Measurements from ENCODE around the gene NET1.
"Not testable (repeated sequence)": the region's sequence is repeated elsewhere in the genome, so short reads cannot be mapped to it uniquely, and the experiment has no call there.

NET1 gene

GRCh38 chr10:5465976-5466450, 53.7 kb downstream of the NET1 start:
- peak overlapping the region in 1 of 2 donors; percentile 29 for H3K4me3 ChIP-seq (ENCODE audit: low read length in 2 of 2)
- H3K27ac ChIP-seq (ENCODE audit: low read length) = peak overlapping the region; percentile 60
- peak overlapping the region in 1 of 2 donors; percentile 36 for H3K9ac ChIP-seq (ENCODE audit: low read length in 2 of 2)
- peaks cover 0 to 12% of the 10 kb centered on the region in 2 donors for H3K9me3 ChIP-seq (ENCODE audit: control insufficient read depth in 2 of 2, low read length in 2 of 2)
- H3K36me3 ChIP-seq (ENCODE audit: control insufficient read depth in 2 of 2, insufficient read depth in 2 of 2, low read length in 2 of 2) = no peaks in the 10 kb centered on the region
- H3K27me3 ChIP-seq (ENCODE audit: control insufficient read depth in 1 of 2, insufficient read depth in 2 of 2, low read length in 2 of 2) = no peaks in the 10 kb centered on the region
- peaks cover 13% of the 10 kb centered on the region for H3K4me1 ChIP-seq (ENCODE audit: control insufficient read depth, insufficient read depth, low read length)

DNA sequence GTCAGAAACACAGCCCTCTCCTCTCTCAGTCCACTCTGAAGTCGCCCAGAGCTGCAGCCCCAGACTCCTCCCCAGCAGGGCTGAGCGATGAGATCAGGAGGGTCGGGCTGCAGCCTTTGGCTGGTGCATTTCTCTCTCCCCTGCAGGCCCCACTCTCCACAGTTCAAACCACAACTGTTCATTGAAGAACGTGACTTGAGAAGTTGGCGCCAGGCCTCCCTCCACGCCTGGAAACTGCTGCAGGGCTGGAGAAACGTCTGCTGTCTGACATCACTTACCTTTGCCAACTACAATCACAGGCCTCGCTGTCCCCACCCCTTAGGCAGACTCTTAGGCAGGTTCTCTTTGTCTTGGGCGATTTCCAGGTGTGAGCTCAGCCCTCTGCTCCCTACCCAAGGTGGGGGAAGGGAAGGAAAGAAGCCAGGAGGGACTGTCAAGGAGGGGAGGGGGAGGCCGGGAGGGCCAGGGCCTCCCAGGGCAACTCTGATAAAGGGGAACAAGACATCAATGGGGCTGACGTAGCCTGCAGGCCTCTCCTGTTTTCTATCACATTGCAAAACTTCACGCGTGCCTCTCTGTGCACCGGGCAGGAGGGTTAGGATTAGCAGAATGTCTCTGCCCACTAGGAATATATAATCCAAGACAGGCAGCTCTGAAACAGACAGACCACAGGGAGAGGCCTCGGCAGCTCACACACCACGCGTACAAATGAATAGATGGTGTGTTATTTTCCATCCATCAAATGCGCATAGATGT, 54.3 kb downstream of the NET1 start:
- Histone ChIP-seq H3K4me3 (ENCODE audit: low read length in 2 of 2) (peak overlapping the region in 1 of 2 donors; percentile 29), H3K4me1 (ENCODE audit: control insufficient read depth, insufficient read depth, low read length) (peaks cover 13% of the 10 kb centered on the region), H3K27ac (ENCODE audit: low read length) (peak overlapping the region; percentile 60), H3K9me3 (ENCODE audit: control insufficient read depth in 2 of 2, low read length in 2 of 2) (peaks cover 0 to 12% of the 10 kb centered on the region in 2 donors), H3K36me3 (ENCODE audit: control insufficient read depth in 2 of 2, insufficient read depth in 2 of 2, low read length in 2 of 2) (no peaks in the 10 kb centered on the region), H3K27me3 (ENCODE audit: control insufficient read depth in 1 of 2, insufficient read depth in 2 of 2, low read length in 2 of 2) (no peaks in the 10 kb centered on the region), H3K9ac (ENCODE audit: low read length in 2 of 2) (peak overlapping the region in 1 of 2 donors; percentile 36)

DNA sequence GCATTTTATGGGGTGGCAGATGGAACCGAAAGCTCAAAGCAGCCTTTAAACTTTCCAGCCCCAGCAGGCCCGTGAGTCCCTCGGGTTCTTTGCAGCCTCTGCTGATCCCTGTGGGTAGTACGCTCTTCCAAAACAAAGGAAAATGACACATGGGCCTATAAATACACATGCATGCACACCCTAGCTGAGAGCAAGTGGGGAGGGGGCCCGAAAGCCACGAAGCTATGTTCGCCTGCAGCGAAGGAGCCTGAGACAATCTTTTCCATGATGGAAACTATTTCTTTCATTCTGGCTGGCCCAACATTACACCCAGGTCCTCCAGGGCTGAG, 54.8 kb downstream of the NET1 start:
- H3K36me3 ChIP-seq (ENCODE audit: control insufficient read depth in 2 of 2, insufficient read depth in 2 of 2, low read length in 2 of 2) = no peaks in the 10 kb centered on the region
- no peaks in the 10 kb centered on the region for H3K27me3 ChIP-seq (ENCODE audit: control insufficient read depth in 1 of 2, insufficient read depth in 2 of 2, low read length in 2 of 2)
- peaks cover 13% of the 10 kb centered on the region for H3K4me1 ChIP-seq (ENCODE audit: control insufficient read depth, insufficient read depth, low read length)
- peak overlapping the region; percentile 60 for H3K27ac ChIP-seq (ENCODE audit: low read length)
- peaks cover 0 to 12% of the 10 kb centered on the region in 2 donors for H3K9me3 ChIP-seq (ENCODE audit: control insufficient read depth in 2 of 2, low read length in 2 of 2)
- no peak overlapping the region for H3K4me3 ChIP-seq (ENCODE audit: low read length in 2 of 2)
- H3K9ac ChIP-seq (ENCODE audit: low read length in 2 of 2) = no peak overlapping the region

DNA sequence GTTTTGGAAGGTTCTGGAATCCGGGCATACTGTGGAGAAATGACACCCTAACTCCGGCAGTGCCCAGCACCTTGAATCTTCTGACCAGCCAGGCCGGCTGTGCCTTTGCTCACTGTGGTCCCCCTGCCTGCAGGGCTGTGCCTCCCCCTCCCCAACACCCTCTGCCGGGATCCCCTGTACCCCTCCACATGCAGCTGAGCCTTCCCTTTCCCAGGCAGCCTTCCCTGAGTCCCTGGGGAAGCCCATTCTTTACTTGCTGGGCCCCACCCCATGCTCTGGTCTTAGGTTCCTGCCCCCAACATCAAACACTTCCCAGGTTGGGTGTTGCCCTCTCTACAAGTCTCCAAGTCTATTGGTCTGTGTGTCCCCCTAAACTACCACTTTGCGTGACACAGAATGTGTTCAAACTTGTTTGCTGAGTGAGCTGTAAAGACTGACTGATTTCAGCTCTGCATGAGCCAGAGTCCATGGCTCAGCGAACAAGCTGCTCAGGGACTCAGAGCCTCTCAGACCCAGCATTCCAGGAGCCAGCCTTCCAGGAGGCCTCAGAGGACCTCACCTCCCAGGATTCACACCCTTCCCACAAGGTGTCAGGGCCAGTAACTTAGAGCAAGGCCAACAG, 55.4 kb downstream of the NET1 start:
- Histone ChIP-seq H3K4me3 (ENCODE audit: low read length in 2 of 2) (no peak overlapping the region), H3K4me1 (ENCODE audit: control insufficient read depth, insufficient read depth, low read length) (peaks cover 13% of the 10 kb centered on the region), H3K27ac (ENCODE audit: low read length) (no peak overlapping the region), H3K27me3 (ENCODE audit: control insufficient read depth in 1 of 2, insufficient read depth in 2 of 2, low read length in 2 of 2) (no peaks in the 10 kb centered on the region), H3K9ac (ENCODE audit: low read length in 2 of 2) (no peak overlapping the region), H3K9me3 (ENCODE audit: control insufficient read depth in 2 of 2, low read length in 2 of 2) (peaks cover 0 to 12% of the 10 kb centered on the region in 2 donors), H3K36me3 (ENCODE audit: control insufficient read depth in 2 of 2, insufficient read depth in 2 of 2, low read length in 2 of 2) (no peaks in the 10 kb centered on the region)

DNA sequence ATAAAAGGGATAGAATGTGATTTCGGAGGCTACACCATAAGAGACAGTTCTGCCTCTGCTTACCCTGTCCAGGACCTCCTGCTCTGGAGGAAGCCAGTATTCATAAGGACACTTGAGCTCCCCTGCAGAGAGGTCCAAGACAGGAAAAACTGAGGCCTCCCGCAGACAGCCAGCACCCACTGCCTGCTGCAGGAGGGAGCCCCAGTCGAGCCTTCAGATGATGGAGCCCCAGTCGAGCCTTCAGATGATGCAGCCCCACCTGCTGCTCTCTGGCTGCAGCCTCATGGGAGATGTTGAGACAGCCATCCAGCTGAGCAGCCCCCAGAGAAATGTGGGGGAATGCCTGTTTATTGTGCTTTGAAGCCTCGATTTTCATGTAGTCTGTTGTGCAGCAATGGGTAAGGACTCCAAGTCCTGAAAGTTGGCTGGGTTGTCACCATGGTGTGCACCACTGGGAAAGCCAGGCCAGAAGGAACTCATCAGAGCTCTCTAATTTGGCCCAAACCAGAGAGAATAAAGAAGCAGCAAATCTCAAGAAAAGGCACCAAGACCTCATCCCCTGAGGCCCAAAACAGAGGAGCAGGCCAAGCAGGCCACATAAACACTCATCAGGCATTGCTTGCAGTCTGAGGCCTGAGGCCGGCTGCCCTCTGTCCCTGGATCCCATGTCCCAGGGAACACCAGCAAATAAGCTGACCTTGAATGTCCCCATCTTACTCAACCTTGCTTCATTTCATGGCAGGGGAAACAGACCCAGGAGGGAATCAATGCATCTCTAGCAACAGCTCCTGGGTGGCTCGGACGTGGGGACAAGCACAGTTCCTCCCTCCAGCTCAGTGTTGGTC, 56.1 kb downstream of the NET1 start:
- Histone ChIP-seq H3K36me3 (ENCODE audit: control insufficient read depth in 2 of 2, insufficient read depth in 2 of 2, low read length in 2 of 2) (no peaks in the 10 kb centered on the region), H3K9ac (ENCODE audit: low read length in 2 of 2) (no peak overlapping the region), H3K27ac (ENCODE audit: low read length) (no peak overlapping the region), H3K4me1 (ENCODE audit: control insufficient read depth, insufficient read depth, low read length) (peaks cover 13% of the 10 kb centered on the region), H3K4me3 (ENCODE audit: low read length in 2 of 2) (no peak overlapping the region), H3K9me3 (ENCODE audit: control insufficient read depth in 2 of 2, low read length in 2 of 2) (peaks cover 0 to 12% of the 10 kb centered on the region in 2 donors), H3K27me3 (ENCODE audit: control insufficient read depth in 1 of 2, insufficient read depth in 2 of 2, low read length in 2 of 2) (no peaks in the 10 kb centered on the region)

GRCh38 chr10:5469353-5470061, 57.1 kb downstream of the NET1 start:
- H3K36me3 ChIP-seq (ENCODE audit: control insufficient read depth in 2 of 2, insufficient read depth in 2 of 2, low read length in 2 of 2) = no peaks in the 10 kb centered on the region
- no peaks in the 10 kb centered on the region for H3K27me3 ChIP-seq (ENCODE audit: control insufficient read depth in 1 of 2, insufficient read depth in 2 of 2, low read length in 2 of 2)
- peaks cover 0 to 12% of the 10 kb centered on the region in 2 donors for H3K9me3 ChIP-seq (ENCODE audit: control insufficient read depth in 2 of 2, low read length in 2 of 2)
- H3K4me3 ChIP-seq (ENCODE audit: low read length in 2 of 2) = no peak overlapping the region
- no peak overlapping the region for H3K9ac ChIP-seq (ENCODE audit: low read length in 2 of 2)
- peaks cover 13% of the 10 kb centered on the region for H3K4me1 ChIP-seq (ENCODE audit: control insufficient read depth, insufficient read depth, low read length)
- no peak overlapping the region for H3K27ac ChIP-seq (ENCODE audit: low read length)

DNA sequence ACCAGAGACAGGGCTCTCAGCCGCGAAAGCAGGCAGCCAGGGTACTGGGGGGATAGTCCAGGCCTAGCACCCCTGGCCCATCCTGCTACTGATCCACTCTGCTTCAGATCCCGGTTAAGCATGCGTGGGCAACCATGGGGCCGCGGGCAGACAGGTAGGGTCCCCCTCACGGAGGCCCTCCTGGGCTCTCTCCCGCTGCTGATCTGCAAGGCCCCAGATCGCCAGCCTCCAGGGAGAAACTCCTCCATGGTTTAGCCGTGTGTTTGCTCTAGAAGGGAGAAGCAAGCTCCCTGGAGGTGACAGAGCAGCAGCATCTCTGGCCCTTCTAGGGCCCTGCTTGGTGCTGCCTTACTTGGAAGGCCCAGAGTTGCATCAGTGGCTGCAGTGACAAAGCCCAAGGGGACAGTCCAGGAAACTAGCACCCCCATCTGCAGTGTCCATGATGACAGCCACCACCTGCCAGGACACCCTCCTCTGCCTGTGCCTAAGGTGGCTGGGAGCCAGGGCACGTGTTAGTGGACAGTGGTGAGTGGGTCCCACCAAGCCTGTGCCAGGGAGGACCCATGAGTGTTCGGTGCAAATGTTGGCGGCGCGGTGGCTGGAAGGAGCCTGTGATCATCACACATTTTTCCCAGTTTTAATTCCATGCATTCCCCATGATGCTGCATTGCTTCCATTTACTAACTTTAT, 57.9 kb downstream of the NET1 start:
- Histone ChIP-seq H3K27ac (ENCODE audit: low read length) (no peak overlapping the region), H3K9ac (ENCODE audit: low read length in 2 of 2) (no peak overlapping the region), H3K4me1 (ENCODE audit: control insufficient read depth, insufficient read depth, low read length) (peaks cover 13% of the 10 kb centered on the region), H3K4me3 (ENCODE audit: low read length in 2 of 2) (no peak overlapping the region), H3K36me3 (ENCODE audit: control insufficient read depth in 2 of 2, insufficient read depth in 2 of 2, low read length in 2 of 2) (no peaks in the 10 kb centered on the region), H3K27me3 (ENCODE audit: control insufficient read depth in 1 of 2, insufficient read depth in 2 of 2, low read length in 2 of 2) (no peaks in the 10 kb centered on the region), H3K9me3 (ENCODE audit: control insufficient read depth in 2 of 2, low read length in 2 of 2) (peaks cover 0 to 12% of the 10 kb centered on the region in 2 donors)

DNA sequence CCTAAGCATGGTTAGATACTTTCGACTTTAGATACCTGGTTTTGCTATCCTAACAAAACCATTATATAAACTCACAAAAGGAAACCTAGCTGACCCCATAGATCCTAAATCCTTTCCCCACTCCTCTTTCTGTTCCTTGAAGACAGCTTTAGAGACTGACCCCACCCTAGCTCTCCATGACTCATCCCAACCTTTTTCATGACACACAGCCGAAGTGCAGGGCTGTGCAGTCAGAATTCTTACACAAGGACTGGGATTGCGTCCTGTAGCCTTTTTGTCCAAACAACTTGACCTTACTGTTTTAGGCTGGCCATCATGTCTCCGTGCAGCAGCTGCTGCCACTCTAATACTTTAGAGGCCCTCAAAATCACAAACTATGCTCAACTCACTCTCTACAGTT, 62.3 kb downstream of the NET1 start:
- not testable (repeated sequence) for H3K27ac ChIP-seq (ENCODE audit: low read length); H3K9me3 ChIP-seq (ENCODE audit: control insufficient read depth in 2 of 2, low read length in 2 of 2); H3K4me3 ChIP-seq (ENCODE audit: low read length in 2 of 2); H3K4me1 ChIP-seq (ENCODE audit: control insufficient read depth, insufficient read depth, low read length); H3K9ac ChIP-seq (ENCODE audit: low read length in 2 of 2); H3K36me3 ChIP-seq (ENCODE audit: control insufficient read depth in 2 of 2, insufficient read depth in 2 of 2, low read length in 2 of 2); H3K27me3 ChIP-seq (ENCODE audit: control insufficient read depth in 1 of 2, insufficient read depth in 2 of 2, low read length in 2 of 2)

GRCh38 chr10:5475088-5475487, 62.7 kb downstream of the NET1 start:
- not testable (repeated sequence) for H3K9me3 ChIP-seq (ENCODE audit: control insufficient read depth in 2 of 2, low read length in 2 of 2); H3K27ac ChIP-seq (ENCODE audit: low read length); H3K9ac ChIP-seq (ENCODE audit: low read length in 2 of 2); H3K4me3 ChIP-seq (ENCODE audit: low read length in 2 of 2); H3K36me3 ChIP-seq (ENCODE audit: control insufficient read depth in 2 of 2, insufficient read depth in 2 of 2, low read length in 2 of 2); H3K27me3 ChIP-seq (ENCODE audit: control insufficient read depth in 1 of 2, insufficient read depth in 2 of 2, low read length in 2 of 2); H3K4me1 ChIP-seq (ENCODE audit: control insufficient read depth, insufficient read depth, low read length)

Measured in stomach smooth muscle (tissue), 2 donors.